Stomach smooth muscle (tissue), 2 donors: ENCODE measurements around the gene WDFY4.

Experiments used
- H3K27ac ChIP-seq: one replicate; pipeline ENCODE4 v1.7.0; 2013; ENCODE audit warnings: mild to moderate bottlenecking, low read length, inconsistent platforms
- H3K27me3 ChIP-seq, 2 donors: one replicate each; pipeline ENCODE4 v1.7.0; 2013; ENCODE audit warnings: low read length in 2 of 2; ENCODE audit not compliant: insufficient read depth in 2 of 2, control insufficient read depth in 1 of 2
- H3K36me3 ChIP-seq, 2 donors: one replicate each; pipeline ENCODE4 v1.7.0; 2013; ENCODE audit warnings: low read length in 2 of 2; ENCODE audit not compliant: control insufficient read depth in 2 of 2, insufficient read depth in 2 of 2
- H3K4me1 ChIP-seq: one replicate; pipeline ENCODE4 v1.7.0; 2013; ENCODE audit warnings: low read length; ENCODE audit not compliant: control insufficient read depth, insufficient read depth
- H3K4me3 ChIP-seq, 2 donors: one replicate each; pipeline ENCODE4 v1.7.0; 2013; ENCODE audit warnings: low read length in 2 of 2
- H3K9ac ChIP-seq, 2 donors: one replicate each; pipeline ENCODE4 v1.7.0; 2013; ENCODE audit warnings: low read length in 2 of 2, mild to moderate bottlenecking in 1 of 2
- H3K9me3 ChIP-seq, 2 donors: one replicate each; pipeline ENCODE4 v1.7.0; 2013; ENCODE audit warnings: low read length in 2 of 2; ENCODE audit not compliant: control insufficient read depth in 2 of 2
- donor health status: healthy.
- donor health status: Pancreatic carcinoma.

Gene WDFY4

DNA sequence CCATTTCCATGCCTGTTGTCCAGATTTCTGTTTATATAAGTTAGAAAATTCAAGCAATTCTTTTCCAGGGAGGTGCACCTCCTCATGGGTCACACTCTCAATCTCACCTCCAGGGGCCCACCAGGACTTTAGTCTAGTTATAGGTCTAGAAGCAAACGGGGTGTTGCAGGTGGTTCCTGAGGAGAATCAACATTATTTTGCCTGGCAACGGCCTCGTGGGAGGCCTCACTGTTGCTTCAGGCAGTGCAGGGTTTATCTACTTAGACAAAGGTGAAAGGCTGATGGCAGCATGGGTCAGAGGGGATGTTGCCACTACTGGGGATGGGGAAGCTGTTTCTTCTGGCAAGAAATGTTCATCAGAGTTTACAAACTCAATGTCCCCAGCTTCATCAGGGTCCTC lies 311.7 kb downstream of the WDFY4 start:
- H3K9me3 ChIP-seq = no peaks in the 10 kb centered on the region
- H3K36me3 ChIP-seq = no peaks in the 10 kb centered on the region
- no peak overlapping the region for H3K9ac ChIP-seq

GRCh38 chr10:48999346-48999745 lies 314.7 kb downstream of the WDFY4 start:
- no peaks in the 10 kb centered on the region for H3K27me3 ChIP-seq
- no peaks in the 10 kb centered on the region for H3K4me1 ChIP-seq
- H3K9ac ChIP-seq = no peak overlapping the region
- H3K4me3 ChIP-seq = no peak overlapping the region
- no peaks in the 10 kb centered on the region for H3K36me3 ChIP-seq
- no peak overlapping the region for H3K27ac ChIP-seq
- H3K9me3 ChIP-seq = no peaks in the 10 kb centered on the region

More for the DNA sequence above, 311.7 kb downstream of the WDFY4 start:
- Histone ChIP-seq H3K4me1 (no peaks in the 10 kb centered on the region), H3K27ac (no peak overlapping the region), H3K27me3 (no peaks in the 10 kb centered on the region), H3K4me3 (no peak overlapping the region)

DNA sequence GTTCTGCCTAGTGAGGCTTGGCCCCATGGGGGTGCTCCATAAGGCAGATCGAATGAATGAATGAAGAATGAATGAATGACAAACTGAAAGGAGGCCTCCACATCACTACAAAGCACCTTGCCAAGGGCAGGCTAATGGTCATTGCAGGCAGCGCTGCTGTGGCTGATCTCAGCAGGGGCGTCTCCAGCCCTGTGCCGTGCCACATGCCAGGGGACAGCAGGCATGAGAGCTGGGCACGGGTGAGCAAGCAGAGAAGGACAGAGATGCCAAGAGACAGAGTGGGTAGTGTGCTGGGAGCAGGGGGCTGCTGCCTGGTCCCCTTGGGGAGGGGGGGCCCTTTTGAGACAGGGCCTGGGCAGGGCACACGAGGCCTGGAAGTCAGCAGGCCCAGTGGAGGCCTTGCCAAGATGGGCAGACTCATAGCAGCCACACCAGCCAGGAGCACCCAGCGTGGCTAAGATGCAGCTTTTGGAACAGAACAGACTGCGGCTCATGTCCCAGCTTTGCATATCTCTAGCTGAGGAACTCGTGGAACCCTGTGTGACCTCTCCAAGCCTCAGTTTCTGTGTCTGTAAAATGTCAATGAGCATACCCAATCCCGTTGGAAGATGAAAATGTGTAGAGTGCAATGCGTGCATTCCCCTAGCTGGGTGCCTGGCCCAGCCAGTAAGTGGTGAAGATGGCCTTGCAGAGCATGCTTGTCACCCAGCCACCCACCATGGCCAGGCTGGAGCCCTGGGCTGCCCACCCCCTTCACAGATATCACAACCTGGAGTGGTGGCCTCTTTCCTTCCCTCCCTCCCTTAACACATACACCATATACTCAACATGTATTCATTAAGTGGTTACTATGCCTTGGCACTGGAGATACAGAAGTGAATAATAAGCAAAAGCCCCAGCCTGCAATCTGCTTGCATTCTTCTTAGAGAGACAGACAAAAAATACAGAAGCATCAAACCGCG lies 316.0 kb downstream of the WDFY4 start:
- no peak overlapping the region for H3K27ac ChIP-seq
- no peaks in the 10 kb centered on the region for H3K36me3 ChIP-seq

GRCh38 chr10:49001402-49001801 lies 316.7 kb downstream of the WDFY4 start:
- no peaks in the 10 kb centered on the region for H3K9me3 ChIP-seq
- no peak overlapping the region for H3K4me3 ChIP-seq
- no peak overlapping the region for H3K27ac ChIP-seq
- no peaks in the 10 kb centered on the region for H3K27me3 ChIP-seq
- no peaks in the 10 kb centered on the region for H3K4me1 ChIP-seq
- H3K36me3 ChIP-seq = no peaks in the 10 kb centered on the region
- H3K9ac ChIP-seq = no peak overlapping the region

More for the DNA sequence above, 316.0 kb downstream of the WDFY4 start:
- Histone ChIP-seq H3K27me3 (no peaks in the 10 kb centered on the region), H3K9me3 (no peaks in the 10 kb centered on the region), H3K4me1 (no peaks in the 10 kb centered on the region), H3K4me3 (no peak overlapping the region), H3K9ac (no peak overlapping the region)

- no peak overlapping the region for H3K27ac ChIP-seq
- no peak overlapping the region for H3K9ac ChIP-seq
- no peak overlapping the region for H3K4me3 ChIP-seq
- H3K4me1 ChIP-seq = no peaks in the 10 kb centered on the region
- H3K9me3 ChIP-seq = no peaks in the 10 kb centered on the region
- H3K36me3 ChIP-seq = no peaks in the 10 kb centered on the region
- H3K27me3 ChIP-seq = no peaks in the 10 kb centered on the region
Measured at GRCh38 chr10:49001870-49002672, 317.4 kb downstream of the WDFY4 start.

DNA sequence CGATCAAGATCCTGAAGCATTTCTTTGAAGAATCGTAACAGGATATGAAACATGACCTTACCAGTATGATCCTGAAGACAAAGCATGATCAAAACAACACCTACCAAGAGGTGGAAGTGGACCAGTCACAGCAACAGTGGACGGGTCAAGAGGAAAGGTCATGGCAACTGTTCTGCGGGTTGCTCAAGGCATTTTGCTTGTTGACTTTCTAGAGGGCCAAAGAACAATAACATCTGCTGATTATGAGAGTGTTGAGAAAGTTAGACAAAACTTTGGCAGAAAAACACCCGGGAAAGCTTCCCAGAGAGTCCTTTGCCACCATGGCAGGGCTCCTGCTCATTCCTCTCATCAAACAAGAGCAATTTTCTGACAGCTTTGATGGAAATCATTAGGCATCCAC lies 320.6 kb downstream of the WDFY4 start:
- Histone ChIP-seq H3K4me3 (no peak overlapping the region), H3K27me3 (no peaks in the 10 kb centered on the region), H3K27ac (no peak overlapping the region), H3K9me3 (no peaks in the 10 kb centered on the region), H3K36me3 (no peaks in the 10 kb centered on the region), H3K9ac (no peak overlapping the region), H3K4me1 (peaks cover 21% of the 10 kb centered on the region)

GRCh38 chr10:49007129-49007528 lies 322.5 kb downstream of the WDFY4 start:
- Histone ChIP-seq H3K4me3 (no peak overlapping the region), H3K36me3 (no peaks in the 10 kb centered on the region), H3K9ac (no peak overlapping the region), H3K27me3 (no peaks in the 10 kb centered on the region), H3K27ac (no peak overlapping the region), H3K4me1 (peaks cover 23% of the 10 kb centered on the region), H3K9me3 (no peaks in the 10 kb centered on the region)

DNA sequence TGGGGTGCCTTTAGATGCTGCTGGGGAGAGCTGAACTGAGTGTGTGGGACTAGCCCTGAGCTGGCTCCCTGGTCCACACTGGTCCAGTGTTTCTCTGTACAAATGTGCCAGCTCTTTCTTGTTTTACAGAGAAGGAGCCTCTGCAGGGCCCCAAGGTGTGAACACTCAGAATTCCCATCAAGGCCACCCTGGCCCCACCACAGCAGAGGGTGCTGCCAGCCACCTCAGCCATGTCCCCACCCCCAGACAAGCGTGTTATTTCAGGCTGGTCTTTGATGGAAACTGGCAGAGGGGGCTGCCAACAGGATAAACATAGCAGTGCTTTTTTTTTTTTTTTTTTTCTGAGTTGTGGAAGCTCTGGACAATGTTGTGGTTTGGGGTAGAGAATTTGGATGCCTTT lies 323.4 kb downstream of the WDFY4 start:
- H3K4me1 ChIP-seq = peaks cover 25% of the 10 kb centered on the region
- no peaks in the 10 kb centered on the region for H3K27me3 ChIP-seq
- H3K9me3 ChIP-seq = no peaks in the 10 kb centered on the region
- no peak overlapping the region for H3K27ac ChIP-seq
- no peak overlapping the region for H3K9ac ChIP-seq
- H3K4me3 ChIP-seq = no peak overlapping the region
- no peaks in the 10 kb centered on the region for H3K36me3 ChIP-seq

DNA sequence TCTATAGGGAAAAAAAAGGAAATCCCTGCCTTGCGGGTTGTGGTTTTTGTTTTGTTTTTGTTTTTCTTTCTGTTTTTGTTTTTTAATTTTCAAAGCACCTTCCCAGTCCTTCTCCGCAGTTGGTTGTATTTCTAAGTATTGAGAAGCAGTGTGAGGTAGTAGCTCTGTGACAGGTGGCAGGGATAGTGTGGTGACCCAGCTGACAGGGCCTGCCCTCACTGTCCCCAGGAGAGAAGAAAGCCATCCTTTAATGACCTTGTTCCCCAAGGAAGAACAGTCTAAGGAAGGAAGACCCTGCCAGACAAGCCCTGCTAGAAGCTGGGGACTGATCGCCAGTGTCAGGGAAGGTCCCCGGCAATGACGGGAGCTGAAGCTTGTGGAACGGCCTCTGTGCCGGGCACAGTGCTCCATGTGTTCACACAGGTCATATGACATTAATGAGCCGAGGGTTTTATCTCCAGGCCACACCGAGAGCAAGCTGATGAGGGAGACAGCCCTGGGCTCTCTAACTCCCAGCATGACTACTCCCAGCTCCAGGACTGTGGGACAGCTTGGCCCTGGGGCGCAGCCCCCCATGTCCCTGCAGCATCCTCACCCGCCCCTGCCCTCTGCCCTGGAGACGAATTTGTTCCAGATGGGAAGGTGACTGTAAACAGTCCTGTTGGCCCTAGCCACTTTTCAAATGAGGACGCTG lies 324.0 kb downstream of the WDFY4 start:
- Histone ChIP-seq H3K9ac (no peak overlapping the region), H3K4me1 (peaks cover 29% of the 10 kb centered on the region), H3K27ac (no peak overlapping the region), H3K27me3 (no peaks in the 10 kb centered on the region), H3K9me3 (no peaks in the 10 kb centered on the region), H3K4me3 (peak overlapping the region; percentile 8 to 15), H3K36me3 (no peaks in the 10 kb centered on the region)

DNA sequence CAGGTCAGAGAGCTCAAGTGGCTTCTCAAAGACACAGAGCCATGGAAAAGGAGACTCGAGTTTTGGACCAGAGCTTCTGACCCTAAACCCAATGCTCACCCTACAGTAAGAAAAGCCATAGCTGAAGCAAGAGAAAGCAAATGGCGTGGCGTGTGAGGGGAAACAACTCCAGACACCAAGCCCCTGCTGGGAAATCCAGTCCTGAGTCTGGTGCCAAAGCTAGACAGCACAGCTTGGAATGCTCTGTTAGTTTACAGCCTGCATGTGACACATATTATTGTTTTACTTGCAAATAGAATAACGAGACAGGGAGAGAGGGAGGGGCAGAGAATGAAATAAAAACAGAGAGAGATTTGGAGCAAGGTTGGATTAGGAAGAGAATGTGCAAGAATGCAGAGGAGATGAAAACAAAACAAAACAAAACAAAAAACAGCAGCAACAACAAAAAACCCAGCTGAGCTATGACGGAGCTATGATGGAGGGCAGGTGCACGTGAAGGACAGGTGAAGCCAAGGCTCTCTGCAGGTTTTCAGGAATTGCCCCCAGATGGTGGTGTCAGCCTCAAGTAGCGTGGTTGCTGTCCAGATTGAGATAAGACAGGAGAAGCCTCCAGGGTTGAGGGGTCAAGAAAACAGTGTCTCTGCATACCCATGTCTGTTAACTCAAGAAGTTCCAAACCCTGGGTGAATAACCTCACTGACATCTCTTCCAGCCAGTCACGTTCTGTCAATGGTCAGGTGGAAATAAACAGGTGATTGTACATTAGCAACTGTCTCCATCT lies 324.7 kb downstream of the WDFY4 start:
- Histone ChIP-seq H3K4me1 (peaks cover 29% of the 10 kb centered on the region), H3K27me3 (no peaks in the 10 kb centered on the region), H3K9me3 (no peaks in the 10 kb centered on the region), H3K4me3 (peak overlapping the region in 1 of 2 donors; percentile 15), H3K36me3 (no peaks in the 10 kb centered on the region), H3K27ac (no peak overlapping the region), H3K9ac (no peak overlapping the region)
